PFSK-1 (cell line): ENCODE measurements around the gene IL2RA.

Experiments
- FOXP2 ChIP-seq: optimal IDR thresholded peaks from 2 replicates; pipeline ENCODE3; 2011; ENCODE audit warnings: borderline replicate concordance, control low read depth, inconsistent platforms; ENCODE audit not compliant: insufficient read depth; ENCODE audit errors: extremely low read length, extremely low read depth
- POLR2AphosphoS5 ChIP-seq: IDR thresholded peaks from 2 replicates; pipeline ENCODE4 v1.6.1; 2012; ENCODE audit warnings: low read depth, mild to moderate bottlenecking, control low read depth, low read length, moderate library complexity
- SIN3A ChIP-seq: IDR thresholded peaks from 2 replicates; pipeline ENCODE4 v1.6.1; 2012; ENCODE audit warnings: mild to moderate bottlenecking, low read length, moderate library complexity, borderline replicate concordance; ENCODE audit not compliant: insufficient read depth
- TAF1 ChIP-seq: IDR thresholded peaks from 2 replicates; pipeline ENCODE4 v1.6.1; 2012; ENCODE audit warnings: low read length, control low read depth, borderline replicate concordance; ENCODE audit not compliant: insufficient read depth
- TF ChIP-seq, protein P1 (sequence below), 2 experiments: IDR thresholded peaks; 2 replicates each; pipeline versions ENCODE4 v1.6.1 to v1.8.0; 2011 to 2012; ENCODE audit warnings: low read depth in 2 of 2, low read length in 2 of 2, control low read depth in 1 of 2, inconsistent platforms in 1 of 2, mild to moderate bottlenecking in 1 of 2, moderate library complexity in 1 of 2; ENCODE audit not compliant: insufficient read depth in 1 of 2

IL2RA gene

GRCh38 chr10:5971315-5971832 is 90.8 kb downstream of the IL2RA start:
- TF ChIP-seq, protein P1, sequence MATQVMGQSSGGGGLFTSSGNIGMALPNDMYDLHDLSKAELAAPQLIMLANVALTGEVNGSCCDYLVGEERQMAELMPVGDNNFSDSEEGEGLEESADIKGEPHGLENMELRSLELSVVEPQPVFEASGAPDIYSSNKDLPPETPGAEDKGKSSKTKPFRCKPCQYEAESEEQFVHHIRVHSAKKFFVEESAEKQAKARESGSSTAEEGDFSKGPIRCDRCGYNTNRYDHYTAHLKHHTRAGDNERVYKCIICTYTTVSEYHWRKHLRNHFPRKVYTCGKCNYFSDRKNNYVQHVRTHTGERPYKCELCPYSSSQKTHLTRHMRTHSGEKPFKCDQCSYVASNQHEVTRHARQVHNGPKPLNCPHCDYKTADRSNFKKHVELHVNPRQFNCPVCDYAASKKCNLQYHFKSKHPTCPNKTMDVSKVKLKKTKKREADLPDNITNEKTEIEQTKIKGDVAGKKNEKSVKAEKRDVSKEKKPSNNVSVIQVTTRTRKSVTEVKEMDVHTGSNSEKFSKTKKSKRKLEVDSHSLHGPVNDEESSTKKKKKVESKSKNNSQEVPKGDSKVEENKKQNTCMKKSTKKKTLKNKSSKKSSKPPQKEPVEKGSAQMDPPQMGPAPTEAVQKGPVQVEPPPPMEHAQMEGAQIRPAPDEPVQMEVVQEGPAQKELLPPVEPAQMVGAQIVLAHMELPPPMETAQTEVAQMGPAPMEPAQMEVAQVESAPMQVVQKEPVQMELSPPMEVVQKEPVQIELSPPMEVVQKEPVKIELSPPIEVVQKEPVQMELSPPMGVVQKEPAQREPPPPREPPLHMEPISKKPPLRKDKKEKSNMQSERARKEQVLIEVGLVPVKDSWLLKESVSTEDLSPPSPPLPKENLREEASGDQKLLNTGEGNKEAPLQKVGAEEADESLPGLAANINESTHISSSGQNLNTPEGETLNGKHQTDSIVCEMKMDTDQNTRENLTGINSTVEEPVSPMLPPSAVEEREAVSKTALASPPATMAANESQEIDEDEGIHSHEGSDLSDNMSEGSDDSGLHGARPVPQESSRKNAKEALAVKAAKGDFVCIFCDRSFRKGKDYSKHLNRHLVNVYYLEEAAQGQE (IDR thresholded peaks at IDR 0.05; ENCODE audit: insufficient read depth in 1 of 2, low read depth in 2 of 2, low read length in 2 of 2), result no peak
- no peak for TF ChIP-seq SIN3A
- no peak for TF ChIP-seq TAF1
- no peak for TF ChIP-seq FOXP2
- TF ChIP-seq POLR2AphosphoS5, result no peak

DNA sequence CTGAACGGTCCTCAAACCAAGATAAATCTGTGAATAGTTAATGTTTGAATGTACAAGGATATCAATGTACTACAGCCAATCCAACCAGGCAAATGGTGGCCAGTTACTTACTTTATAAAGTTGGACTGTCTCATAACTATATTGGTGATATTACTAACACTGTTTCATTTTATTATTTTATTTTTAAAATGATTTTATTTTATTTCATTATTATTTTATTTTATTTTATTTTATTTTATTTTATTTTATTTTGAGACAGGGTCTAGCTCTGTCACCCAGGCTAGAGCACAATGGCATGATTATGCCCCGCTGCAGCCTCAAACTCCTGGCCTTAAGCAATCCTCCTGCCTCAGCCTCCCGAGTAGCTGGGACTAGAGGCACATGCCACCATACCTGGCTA is 91.6 kb downstream of the IL2RA start:
- TF ChIP-seq POLR2AphosphoS5 (no peak), SIN3A (no peak), FOXP2 (no peak), TAF1 (no peak)
- TF ChIP-seq, protein P1 (IDR thresholded peaks at IDR 0.05; ENCODE audit: insufficient read depth in 1 of 2, low read depth in 2 of 2, low read length in 2 of 2), result no peak

DNA sequence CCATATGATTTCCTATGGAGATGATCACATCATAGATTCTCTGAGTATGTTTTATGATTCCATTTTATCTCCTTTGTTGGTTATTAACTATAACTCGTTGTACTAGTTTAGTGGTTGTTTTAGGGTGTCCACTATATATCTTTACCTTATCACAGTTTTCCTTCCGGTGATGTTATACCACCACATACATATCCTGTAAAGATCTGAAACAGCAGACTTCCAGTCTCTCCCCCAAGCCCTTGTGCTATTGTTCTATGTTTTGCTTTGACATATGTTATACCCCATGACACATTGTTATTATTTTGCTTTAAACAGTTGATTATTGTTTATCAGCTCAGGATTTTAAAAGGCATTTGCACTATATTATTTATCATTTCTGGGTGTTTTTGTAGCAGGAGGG is 92.1 kb downstream of the IL2RA start:
- no peak for TF ChIP-seq SIN3A
- TF ChIP-seq, protein P1 (IDR thresholded peaks at IDR 0.05; ENCODE audit: insufficient read depth in 1 of 2, low read depth in 2 of 2, low read length in 2 of 2), result no peak
- TF ChIP-seq POLR2AphosphoS5, result no peak
- no peak for TF ChIP-seq TAF1
- TF ChIP-seq FOXP2, result no peak

- TF ChIP-seq, protein P1 (IDR thresholded peaks at IDR 0.05; ENCODE audit: insufficient read depth in 1 of 2, low read depth in 2 of 2, low read length in 2 of 2), result no peak
- TF ChIP-seq POLR2AphosphoS5 (no peak), SIN3A (no peak), TAF1 (no peak), FOXP2 (no peak)
Measured at GRCh38 chr10:5968681-5969453, 93.3 kb downstream of the IL2RA start.
